OCI-LY3 (cell line): ENCODE results near the gene C10orf90.

Source experiments
- CTCF ChIP-seq: fragments of 200-600, 300-600 bp; sonication (generic); IDR thresholded peaks from 2 replicates; pipeline ENCODE4 v1.5.1; 2014; ENCODE audit warnings: antibody characterized with exemption, low read length, low read depth
- EZH2phosphoT487 ChIP-seq: fragments of 200-600 bp; shearing (Covaris generic); IDR thresholded peaks from 2 replicates; pipeline ENCODE4 v1.6.1; 2018; ENCODE audit warnings: antibody characterized with exemption, mixed run types, low read depth

GRCh38 chr10:126712681-126713080 lies 42.2 kb upstream of the C10orf90 start:
- no peak for TF ChIP-seq CTCF
- TF ChIP-seq EZH2phosphoT487 = no peak
